Ramos (cell line): ENCODE data around the gene PDGFA.

Source experiments
- in situ Hi-C: fragments of 300-500 bp; cut with MboI; formaldehyde crosslinking; loops from one replicate; pipeline ENCODE4 v1.14.3; 2022; ENCODE audit warnings: low sequenced_read_pairs; ENCODE audit not compliant: unreplicated experiment

Gene PDGFA

DNA sequence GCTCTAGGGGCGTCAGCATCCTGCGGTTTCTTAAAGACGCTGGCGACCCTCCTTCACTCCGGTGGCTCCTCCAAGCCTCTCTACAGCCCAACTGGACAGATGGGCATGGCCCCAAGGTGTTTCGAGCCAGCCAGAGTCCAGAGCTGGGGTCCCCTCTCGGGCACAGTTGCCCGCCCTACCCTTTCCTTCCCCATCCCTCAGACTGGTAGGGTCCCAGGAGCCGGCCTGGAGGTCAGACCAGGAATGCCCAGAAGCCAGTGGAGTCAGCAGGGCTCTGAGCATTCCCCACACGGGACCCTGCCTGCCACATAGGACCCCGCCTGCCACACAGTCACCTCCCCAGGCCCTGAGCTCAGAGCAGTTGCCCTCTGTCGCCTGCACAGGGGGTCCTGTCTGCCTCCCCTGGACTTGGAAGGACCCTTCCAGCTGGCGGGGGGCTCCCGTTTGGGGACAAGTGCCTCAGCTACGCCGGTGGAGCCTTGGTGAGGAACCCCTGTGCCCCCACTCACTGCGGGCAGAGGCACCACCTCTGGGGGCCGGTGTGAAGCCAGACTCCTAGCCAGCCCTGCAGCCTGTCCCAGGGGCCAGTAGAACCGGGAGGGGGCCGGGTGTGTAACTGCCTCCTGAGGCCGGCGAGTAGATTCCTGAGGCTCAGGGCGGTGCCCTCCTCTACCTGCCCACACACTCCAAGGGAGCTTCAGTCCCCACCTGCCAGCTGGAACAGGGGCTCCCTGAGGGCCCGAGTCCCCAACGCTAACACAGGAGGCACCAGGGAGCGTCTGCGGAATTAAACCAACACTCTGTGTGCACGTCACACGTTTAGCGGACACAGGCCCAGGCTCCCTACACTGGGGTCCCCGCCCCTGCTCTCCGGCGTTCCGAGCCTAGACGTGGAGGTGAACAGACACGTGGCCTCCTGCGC lies 19.4 kb upstream of the PDGFA start:
- in situ Hi-C loops = no loop called here

DNA sequence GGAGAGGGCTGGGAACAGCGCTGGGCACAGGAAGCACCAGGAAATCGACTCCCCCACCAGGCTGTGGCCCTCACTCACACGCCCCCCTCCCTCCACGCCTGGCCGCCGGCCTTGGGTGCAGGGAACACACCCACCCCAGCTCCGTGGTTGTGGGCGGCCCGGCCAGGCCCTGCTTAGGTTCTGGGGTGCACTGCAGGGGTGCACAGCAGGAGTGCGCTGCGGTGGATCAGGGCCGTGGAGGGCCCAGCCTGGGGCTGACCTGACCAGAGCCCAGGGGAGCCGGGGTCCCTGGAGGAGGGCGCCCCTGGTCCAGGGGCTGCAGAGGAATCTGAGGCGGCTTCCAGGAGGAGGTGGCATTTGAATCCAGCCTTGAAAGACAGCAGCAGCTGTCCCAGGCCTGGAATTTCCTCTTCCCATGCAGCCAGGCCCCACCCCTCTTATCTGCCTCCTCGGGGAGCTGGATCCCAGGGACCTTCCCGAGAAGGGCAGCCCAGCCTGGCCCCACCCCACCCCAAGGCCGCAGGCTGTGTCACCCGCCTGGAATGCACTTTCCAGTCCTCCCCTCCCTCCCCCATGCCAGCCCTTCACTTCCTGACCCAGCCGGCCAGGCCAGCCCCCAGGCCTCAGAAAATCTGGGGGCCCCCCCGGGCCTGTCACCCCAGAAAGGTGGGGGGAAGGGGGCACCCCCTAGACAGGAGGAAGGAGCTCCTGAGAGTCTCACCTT lies 18.4 kb upstream of the PDGFA start:
- in situ Hi-C loops = no loop called here

DNA sequence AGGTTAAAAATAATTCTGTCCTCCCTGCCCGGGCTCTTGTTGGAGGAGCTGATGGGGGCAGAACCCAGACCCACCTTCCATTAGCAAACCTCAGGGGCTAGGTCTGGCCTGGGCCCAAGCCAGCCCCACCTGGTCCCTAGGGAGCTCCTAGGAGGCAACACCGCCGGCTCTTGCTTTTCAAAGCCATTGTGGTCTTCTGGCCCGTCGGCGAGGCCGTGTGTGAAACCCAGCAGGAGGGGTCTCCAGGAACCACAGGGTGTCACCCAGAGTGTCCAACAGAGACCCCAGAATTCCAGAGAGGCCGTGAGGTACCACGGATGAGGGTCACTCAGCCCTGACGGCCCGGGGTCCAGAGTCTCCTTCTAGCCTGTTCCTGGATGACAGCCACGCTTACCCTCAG lies 16.6 kb upstream of the PDGFA start:
- in situ Hi-C loops = no loop called here

DNA sequence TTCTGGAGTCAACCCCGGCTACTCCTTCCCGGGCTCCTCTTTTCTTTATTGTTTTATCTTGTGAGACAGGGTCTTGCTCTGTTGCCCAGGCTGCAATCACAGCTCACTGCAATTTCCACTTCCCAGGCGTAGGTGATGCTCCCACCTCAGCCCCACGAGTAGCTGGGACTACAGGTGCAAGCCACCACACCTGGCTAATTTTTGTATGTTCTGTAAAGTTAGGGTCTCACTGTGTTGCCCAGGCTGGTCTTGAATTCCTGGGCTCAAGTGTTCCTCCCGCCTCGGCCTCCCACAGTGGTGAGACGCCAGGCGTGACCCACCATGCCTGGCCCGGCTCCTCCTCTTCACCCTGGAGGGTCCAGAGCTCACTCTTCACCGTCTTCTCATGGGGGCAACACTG lies 15.3 kb upstream of the PDGFA start:
- in situ Hi-C loops = no loop called here

DNA sequence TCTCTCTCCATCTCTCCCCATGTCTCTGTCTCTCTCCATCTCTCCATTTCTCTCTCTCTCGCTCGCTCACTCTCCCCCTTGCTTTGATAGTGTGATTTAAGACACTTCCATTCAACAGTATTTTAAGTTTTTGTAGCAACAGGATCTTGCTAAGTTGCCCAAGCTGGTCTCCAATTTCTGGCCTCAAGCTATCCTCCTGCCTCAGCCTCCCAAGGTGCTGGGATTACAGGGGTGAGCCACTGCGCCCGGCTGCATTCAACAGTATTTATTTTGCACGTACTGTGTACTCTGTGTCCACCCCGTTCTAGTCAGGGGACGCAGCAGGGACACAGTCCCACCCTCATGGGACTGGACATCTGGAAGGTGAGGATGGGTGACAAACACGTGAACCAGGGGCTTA lies 14.4 kb upstream of the PDGFA start:
- in situ Hi-C loops = no loop called here

DNA sequence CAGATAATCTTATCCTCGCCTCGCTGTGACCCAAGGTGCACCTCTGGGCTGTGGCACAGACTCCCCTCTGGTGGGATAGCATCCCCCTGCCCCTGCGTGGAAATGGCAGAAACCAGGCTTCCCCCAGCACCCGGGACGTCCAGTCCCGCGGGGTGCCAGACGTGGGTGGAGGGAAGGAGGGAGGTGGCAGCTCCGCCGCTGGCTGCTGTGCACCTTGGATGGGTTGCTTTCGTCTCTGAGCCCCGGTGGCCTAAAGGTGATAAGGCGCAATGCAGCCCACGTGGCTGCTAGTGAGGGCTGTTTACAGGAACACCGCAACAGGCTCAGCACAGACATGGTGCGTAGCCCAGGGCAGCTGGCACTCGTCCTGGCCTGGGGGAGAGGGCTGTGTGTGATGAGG lies 13.6 kb upstream of the PDGFA start:
- in situ Hi-C loops = no loop called here

DNA sequence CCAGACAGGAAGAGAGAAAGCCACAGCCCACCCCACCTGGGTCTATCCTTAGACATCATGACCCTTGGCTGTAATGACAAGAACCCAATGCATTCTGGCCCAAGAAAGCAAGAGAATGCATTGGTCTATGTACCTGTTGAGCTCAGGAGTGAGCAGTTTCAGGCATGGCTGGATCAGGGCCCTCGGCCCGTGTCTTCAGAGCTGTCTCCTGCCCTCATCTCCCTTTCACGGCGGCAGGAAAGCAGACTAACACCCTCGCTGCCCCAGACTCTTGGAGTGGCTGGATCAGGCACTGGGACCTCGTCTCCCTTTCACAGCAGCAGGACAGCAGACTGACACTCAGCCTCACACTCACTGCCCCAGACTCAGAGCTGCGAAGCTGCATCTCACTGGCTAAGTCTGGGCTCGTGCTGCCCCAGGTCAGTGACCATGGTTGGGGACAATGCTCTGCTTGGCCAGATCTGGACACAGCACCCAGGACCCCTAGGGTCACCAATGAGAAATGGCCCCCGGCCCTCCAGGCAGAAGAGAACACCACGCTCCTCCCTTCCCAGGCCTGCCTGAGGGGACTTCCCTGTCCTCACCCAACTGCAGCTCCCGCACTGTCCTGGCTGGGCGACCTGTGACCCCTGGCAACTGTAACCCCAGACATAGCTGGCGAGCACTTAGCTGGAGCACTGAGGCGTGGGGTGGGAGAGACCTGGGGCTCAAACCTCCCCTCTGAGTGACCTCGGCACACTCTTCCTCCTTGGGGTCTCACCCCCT lies 12.9 kb upstream of the PDGFA start:
- in situ Hi-C loops = no loop called here

DNA sequence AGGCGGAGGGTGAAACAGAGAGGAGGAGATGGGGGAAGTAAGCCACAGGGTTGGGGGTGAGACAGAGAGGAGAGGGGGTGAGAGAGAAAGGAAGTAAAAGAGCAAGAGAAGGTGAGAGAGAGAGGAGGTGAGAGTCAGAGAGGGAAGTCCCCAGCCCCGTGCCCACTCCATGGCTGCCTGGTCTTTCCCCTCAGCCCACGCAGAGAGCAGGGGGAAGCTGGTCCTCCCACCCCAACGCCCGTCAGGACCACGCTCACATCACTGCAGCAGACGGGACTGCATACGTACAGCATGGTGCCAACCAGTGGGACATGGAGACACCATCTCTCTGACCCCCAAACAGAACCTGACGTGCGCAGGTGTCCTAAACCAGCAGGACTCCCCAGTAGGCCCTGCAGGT lies 12.1 kb upstream of the PDGFA start:
- in situ Hi-C loops = no loop called here

DNA sequence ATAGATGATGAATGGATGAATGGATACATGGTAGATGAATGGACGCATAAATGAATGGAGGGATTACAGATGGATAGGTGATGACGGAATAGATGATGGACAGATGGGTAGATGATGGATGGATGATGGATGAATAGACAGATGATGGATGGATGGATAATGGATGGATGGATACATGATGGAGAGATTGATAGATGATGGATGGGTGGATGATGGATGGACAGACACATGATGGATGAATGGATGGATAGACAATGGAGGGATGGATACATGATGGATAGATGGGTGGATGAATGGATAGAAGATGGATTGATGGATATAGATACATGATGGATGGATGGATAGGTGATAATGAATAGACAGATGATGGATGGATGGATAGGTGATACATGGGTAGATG lies 8.8 kb upstream of the PDGFA start:
- in situ Hi-C loops = no loop called here

DNA sequence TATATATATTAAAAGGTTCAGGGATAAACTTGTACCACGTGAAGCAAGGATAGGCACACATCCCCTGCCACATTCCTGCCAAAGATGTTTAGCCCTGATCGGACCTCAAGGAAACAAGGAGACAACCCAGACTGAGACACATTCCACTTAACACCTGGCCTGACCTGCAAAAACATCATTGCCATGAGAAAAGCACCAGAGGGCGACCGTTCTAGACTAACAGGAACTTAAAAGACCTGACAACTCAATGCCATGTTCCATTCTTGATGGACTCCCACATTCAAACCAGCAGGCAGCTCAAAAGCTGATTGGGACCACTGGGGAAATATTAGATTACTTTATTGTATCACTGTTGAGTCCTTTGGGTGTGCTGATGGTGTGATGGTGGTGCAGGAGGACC lies 8.1 kb upstream of the PDGFA start:
- in situ Hi-C loops = no loop called here

DNA sequence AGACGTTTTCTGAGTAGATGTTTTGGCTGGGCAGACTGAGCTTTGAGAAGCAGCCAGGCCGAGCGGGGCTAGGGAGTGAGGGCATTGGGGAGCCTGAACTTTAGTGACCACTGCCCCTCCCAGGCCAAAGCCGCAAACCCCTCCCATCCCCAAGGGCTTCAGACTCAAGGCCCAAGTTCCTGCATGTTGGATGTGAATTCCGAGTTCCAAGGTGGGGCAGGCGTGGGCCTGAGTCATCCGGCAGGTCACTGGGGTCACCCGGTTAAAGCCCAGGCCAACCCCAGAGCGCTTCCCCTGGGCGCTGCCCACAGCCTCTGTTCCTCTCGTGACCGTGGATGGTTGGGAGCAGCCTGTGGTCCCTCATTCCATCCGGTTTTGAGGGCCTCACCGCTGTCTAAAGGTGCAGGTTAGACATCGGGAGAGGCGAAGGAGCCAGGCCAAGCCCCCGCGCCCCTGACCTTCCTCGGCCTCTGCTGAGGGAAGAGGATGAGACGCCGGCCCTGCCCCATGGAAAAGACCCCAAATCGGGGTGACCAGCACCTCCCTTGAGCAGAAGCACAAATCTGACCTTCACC lies 6.9 kb upstream of the PDGFA start:
- in situ Hi-C loops = no loop called here

DNA sequence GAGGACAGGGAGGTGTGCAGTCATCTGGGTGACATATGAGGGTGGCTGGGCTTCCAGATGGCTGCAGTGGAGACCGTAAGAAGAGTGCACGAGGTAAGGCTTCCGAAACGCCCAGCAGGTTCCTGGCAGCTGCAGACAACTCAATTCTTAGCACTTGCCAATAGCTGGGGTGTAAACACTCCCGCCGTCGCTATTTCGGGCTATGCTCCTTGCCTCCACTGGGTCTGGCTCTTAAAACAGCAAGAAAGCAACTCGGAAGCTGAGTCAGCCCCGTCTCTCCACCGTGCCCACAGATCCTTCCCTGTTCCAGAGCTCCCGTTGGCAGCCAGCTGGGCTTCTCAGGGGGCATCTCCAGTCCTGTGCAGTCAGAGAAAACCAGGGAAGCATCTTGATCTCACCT lies 6.1 kb upstream of the PDGFA start:
- in situ Hi-C loops = no loop called here

DNA sequence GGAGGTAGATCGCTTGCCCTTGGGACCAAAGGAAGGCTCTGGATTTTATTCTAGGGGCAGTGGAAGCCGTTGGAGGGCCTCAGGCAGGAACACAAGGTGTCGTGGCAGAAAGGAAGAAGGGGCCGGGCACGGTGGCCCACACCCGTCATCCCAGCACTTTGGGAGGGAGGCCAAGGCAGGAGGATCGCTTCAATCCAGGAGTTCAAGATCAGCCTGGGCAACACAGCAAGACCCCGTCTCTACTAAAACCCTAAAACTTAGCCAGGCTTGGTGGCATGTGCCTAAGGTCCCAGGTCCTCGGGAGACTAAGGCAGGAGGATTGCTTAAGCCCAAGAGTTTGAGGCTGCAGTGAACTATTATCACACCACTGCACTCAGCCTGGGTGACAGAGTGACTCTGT lies 5.2 kb upstream of the PDGFA start:
- in situ Hi-C loops = no loop called here

DNA sequence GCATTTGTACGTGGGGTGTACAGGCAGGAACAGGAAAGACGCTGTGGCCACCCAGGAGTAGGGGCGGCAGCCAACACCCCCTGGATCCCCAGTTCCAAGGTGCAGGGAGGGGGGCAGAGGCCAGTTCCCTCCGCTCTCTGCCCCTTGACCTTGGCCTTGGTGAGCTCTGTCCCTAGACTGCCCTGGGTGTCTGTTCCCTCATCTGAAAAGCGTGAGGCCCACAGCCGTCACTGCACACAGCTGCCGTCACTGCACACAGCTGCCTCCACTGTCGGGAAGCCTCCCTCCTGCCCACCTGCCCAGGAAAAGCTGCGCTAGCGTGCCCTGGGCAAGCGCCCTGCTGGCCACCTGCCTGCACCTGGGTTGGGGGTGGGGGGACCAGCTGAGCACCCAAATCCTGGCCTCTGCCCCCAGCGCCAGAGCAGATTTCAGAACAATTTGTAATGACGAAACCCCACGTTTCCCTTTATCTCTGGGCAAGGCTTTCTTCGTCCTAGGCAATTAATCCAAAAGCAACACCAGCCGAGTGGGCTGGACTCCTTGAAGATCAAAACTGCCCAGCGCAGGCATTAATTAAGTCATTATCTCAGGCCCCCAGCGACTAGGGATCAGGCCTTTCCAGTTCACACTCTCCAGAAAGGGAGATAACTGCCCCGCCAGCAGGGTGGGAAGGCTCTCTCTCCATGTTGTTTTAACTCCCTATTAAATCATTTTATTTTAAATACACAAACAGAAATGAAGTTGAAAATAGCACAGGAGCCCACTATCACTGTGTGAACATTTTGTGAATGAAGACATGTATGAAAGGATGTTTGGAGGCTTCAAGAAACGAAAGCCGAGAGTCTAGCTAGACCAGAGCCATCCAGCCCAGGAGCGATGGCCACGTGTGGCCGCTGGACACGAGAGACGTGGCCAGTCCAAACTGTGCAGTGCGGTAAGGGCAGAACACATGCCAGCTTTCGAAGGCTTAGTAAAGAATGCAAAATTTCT lies 4.0 kb upstream of the PDGFA start:
- in situ Hi-C loops = no loop called here

DNA sequence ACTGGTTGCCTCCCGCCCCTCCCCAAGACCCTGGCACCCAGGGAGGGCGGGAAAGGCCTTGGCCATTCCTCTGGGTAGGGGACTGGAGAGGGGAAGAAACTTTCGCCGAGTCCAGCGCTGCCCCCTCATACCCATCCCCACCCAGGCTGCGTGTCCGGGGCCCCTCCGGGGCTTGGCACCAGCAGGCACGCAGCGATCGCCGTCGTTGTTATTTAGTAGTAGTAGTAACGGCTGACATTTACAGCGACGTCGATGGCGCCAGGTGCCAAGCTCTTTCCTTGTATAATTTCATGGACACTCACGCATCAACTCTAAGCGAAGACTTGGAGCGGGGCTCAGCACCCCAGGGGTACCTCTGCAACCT lies 3.3 kb upstream of the PDGFA start:
- in situ Hi-C loops = no loop called here

DNA sequence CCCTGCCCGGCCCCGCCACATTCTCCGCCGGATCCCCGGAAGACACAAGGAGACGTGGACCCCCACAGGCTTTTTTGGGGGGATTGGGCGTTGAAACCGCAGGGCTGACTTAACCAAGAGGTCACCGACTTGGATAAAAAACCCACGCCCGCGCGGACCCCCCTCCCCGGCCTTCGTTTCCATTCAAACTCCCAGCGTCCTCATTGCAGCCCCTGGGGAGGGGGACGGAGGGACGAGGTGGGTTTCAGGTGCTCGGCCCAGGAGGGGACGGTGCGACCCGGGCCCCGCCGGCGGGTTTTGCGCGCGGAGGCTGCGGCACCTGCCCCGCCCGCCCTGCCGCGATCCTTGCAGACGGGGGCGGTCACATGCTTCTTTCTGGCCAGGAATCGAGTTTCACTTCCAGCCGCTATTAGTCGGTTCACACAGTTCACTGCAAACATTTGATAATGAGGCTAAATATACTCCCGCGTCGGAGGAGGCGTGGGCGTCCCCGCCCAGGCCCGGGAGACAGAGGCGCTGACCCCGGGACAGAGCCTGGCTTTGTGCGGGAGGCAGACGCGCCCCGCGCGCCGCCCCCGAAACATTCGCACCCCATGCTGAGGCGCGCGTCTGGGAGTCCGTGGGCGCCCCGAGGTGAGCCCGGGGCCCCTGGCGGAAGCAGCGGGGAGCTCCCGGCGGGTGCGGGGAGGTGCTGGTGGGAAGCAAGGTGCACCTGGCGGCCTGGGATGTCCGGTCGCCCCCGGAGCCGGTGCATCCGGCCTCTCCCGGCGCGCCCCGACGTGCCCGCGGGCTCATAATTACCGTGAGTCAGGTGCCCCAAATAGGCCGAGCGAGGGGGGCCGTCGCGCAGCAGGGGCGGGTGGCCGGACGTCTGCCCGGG lies 2.7 kb upstream of the PDGFA start:
- in situ Hi-C loops = no loop called here

DNA sequence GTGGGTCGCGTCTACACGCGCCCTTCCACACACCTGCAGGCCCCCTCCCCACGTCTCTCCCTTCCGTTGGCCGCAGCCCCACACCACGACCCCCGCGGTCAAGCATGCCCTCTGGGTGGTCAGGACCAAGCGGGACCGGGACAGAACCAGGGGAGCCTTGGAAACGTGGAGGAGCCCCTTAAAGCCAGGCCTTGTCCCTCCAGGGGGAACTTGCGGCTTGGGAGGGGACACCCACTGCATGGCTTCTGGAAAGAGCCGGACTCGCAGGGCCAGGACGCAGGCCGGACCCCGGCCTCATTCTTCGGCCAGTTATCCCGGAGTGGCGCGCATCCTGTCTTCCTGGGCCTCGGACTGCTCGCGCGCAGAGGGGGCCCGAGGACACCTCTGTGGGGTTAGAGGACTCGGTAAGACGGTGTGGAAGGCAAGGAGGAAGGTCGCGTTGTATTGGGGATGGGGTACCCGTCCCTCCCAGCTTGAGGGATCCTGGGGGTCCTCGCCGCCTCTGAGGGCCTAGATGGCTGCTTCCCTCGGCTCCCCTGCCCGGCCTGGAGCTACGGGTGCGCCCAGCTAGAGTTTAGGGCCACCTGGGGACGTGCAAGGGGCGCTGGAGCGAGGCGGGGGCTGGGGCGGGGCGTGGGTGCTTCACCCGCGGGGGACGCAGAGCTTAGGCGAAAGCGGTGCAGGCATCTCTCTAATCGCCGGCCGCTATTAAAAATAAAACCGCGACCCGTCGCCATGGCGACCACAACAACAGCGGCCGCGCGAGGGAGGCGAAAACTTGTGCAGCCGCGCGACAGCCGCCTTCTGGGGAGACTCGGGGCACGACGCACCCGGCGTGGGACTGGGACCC lies 1.8 kb upstream of the PDGFA start:
- in situ Hi-C loops = no loop called here
